Left lung (tissue), 10 donors: ENCODE results near the gene ERCC2. TPM values are rescaled to one million over a fixed set of nuclear protein-coding genes. Genes with fewer than 3 reads are reported as not detected.

Source experiments
- ATAC-seq: fragments of 200-7000 bp; cut with Tn5 transposase; one replicate; pipeline ENCODE4 v1.9.1; 2020; ENCODE audit warnings: moderate library complexity
- DNase-seq, 4 donors: peaks; one replicate each; pipeline ENCODE4 v3.0.0-alpha.2; 2013 to 2020
- H3K27ac ChIP-seq, 2 donors: fragments of 200-600 bp; sonication (generic) in 1 of 2; one replicate each; pipeline versions ENCODE4 v1.5.0 to v1.8.0; 2020 to 2021
- H3K27me3 ChIP-seq, 2 donors: fragments of 200-600 bp; sonication (generic) in 1 of 2; one replicate each; pipeline versions ENCODE4 v1.5.0 to v1.8.0; 2020 to 2021
- H3K36me3 ChIP-seq, 2 donors: fragments of 200-600 bp; sonication (generic) in 1 of 2; one replicate each; pipeline versions ENCODE4 v1.5.0 to v1.8.0; 2020 to 2021
- H3K4me1 ChIP-seq, 2 donors: fragments of 200-600 bp; one replicate each; pipeline ENCODE4 v1.8.0; 2021
- H3K4me3 ChIP-seq, 2 donors: fragments of 200-600 bp; sonication (generic) in 1 of 2; one replicate each; pipeline versions ENCODE4 v1.5.0 to v1.8.0; 2020 to 2021; ENCODE audit warnings: mild to moderate bottlenecking in 1 of 2
- H3K9me3 ChIP-seq, 2 donors: fragments of 200-600 bp; sonication (generic) in 1 of 2; one replicate each; pipeline versions ENCODE4 v1.5.0 to v1.8.0; 2020 to 2021
- intact Hi-C, 2 donors: fragments of 100-400 bp; cut with DNase I; formaldehyde crosslinking; loops; one replicate each; pipeline versions ENCODE4 v1.11.2 to v1.14.2; 2022
- polyA plus RNA-seq, 6 donors: library from polyadenylated mRNA; unstranded; fragments of 120-200 nt; gene quantifications; one replicate each; pipeline ENCODE4 v1.2.1, GENCODE V29; 2013; ENCODE audit not compliant: insufficient read length in 6 of 6
- total RNA-seq, 2 donors: library from RNA; stranded (reverse); fragmentation: NEBNext Ultra II Directional; extraction: Animal tissue kit (Norgen Biotek cat#: 25700); gene quantifications; one replicate each; pipeline ENCODE4 v1.2.1, GENCODE V29; 2021
- TF ChIP-seq, protein P1 (sequence below), 2 donors: fragments of 200-600 bp; sonication (generic) in 1 of 2; IDR thresholded peaks; one replicate each; pipeline versions ENCODE4 v1.5.0 to v1.8.0; 2021; ENCODE audit warnings: antibody characterized with exemption in 2 of 2
- donor health status: DM: no; HTN: yes; CAD: no.
- donor health status: DM: no; HTN: no; CAD: no.

Gene ERCC2
- total and polyA plus RNA-seq, 8 donors = 21.2 to 36.7 (median 31.3) TPM

GRCh38 chr19:45347570-45348366, 22.6 kb downstream of the ERCC2 start:
- Histone ChIP-seq H3K27ac (no peak overlapping the region), H3K9me3 (no peaks in the 10 kb centered on the region), H3K4me1 (no peaks in the 10 kb centered on the region), H3K36me3 (peaks cover 0 to 25% of the 10 kb centered on the region in 2 donors), H3K4me3 (no peak overlapping the region), H3K27me3 (peaks cover 0 to 46% of the 10 kb centered on the region in 2 donors)
- ATAC-seq = no peak
- no peak for DNase-seq
- intact Hi-C loops = no loop called here
- TF ChIP-seq, protein P1, sequence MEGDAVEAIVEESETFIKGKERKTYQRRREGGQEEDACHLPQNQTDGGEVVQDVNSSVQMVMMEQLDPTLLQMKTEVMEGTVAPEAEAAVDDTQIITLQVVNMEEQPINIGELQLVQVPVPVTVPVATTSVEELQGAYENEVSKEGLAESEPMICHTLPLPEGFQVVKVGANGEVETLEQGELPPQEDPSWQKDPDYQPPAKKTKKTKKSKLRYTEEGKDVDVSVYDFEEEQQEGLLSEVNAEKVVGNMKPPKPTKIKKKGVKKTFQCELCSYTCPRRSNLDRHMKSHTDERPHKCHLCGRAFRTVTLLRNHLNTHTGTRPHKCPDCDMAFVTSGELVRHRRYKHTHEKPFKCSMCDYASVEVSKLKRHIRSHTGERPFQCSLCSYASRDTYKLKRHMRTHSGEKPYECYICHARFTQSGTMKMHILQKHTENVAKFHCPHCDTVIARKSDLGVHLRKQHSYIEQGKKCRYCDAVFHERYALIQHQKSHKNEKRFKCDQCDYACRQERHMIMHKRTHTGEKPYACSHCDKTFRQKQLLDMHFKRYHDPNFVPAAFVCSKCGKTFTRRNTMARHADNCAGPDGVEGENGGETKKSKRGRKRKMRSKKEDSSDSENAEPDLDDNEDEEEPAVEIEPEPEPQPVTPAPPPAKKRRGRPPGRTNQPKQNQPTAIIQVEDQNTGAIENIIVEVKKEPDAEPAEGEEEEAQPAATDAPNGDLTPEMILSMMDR (IDR thresholded peaks at IDR 0.05) = no peak

DNA sequence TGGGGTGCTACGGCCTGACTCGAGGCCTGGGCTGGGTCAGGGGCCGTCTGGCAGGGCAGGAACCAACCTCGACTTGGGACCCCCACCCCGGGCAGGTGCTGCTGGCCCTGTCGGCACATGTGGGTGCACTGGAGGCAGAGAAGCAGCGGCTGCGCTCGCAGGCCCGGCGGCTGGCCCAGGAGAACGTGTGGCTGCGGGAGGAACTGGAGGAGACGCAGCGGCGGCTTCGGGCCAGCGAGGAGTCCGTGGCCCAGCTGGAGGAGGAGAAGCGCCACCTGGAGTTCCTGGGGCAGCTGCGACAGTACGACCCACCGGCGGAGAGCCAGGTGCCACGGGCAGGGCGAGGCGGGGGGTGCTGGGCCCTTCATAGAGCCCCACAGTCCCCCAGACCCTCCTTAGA, 23.9 kb downstream of the ERCC2 start:
- no peak overlapping the region for H3K4me3 ChIP-seq
- no peaks in the 10 kb centered on the region for H3K4me1 ChIP-seq
- H3K27ac ChIP-seq = no peak overlapping the region
- DNase-seq = no peak
- peaks cover 0 to 12% of the 10 kb centered on the region in 2 donors for H3K36me3 ChIP-seq
- peaks cover 0 to 60% of the 10 kb centered on the region in 2 donors for H3K27me3 ChIP-seq
- ATAC-seq = no peak
- H3K9me3 ChIP-seq = no peaks in the 10 kb centered on the region
- intact Hi-C loops = no loop called here
- TF ChIP-seq, protein P1 (IDR thresholded peaks at IDR 0.05) = no peak

DNA sequence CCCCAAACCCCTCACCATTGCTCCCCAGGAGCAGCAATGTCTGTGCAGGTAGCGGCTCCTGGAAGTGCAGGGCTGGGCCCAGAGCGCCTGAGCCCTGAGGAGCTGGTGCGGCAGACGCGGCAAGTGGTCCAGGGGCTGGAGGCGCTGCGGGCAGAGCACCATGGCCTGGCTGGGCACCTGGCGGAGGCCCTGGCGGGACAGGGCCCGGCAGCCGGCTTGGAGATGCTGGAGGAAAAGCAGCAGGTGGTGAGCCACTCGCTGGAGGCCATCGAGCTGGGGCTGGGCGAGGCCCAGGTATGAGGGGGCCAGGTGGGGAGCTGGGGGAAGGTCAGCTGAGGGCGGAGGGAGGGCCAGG, 24.9 kb downstream of the ERCC2 start:
- no peak overlapping the region for H3K4me3 ChIP-seq
- H3K9me3 ChIP-seq = no peaks in the 10 kb centered on the region
- peaks cover 0 to 2% of the 10 kb centered on the region in 2 donors for H3K36me3 ChIP-seq
- H3K27ac ChIP-seq = no peak overlapping the region
- ATAC-seq (no peak), DNase-seq (no peak)
- H3K4me1 ChIP-seq = peaks cover 0 to 3% of the 10 kb centered on the region in 2 donors
- TF ChIP-seq, protein P1 (IDR thresholded peaks at IDR 0.05) = no peak
- intact Hi-C loops = no loop called here
- H3K27me3 ChIP-seq = peaks cover 5 to 69% of the 10 kb centered on the region in 2 donors

DNA sequence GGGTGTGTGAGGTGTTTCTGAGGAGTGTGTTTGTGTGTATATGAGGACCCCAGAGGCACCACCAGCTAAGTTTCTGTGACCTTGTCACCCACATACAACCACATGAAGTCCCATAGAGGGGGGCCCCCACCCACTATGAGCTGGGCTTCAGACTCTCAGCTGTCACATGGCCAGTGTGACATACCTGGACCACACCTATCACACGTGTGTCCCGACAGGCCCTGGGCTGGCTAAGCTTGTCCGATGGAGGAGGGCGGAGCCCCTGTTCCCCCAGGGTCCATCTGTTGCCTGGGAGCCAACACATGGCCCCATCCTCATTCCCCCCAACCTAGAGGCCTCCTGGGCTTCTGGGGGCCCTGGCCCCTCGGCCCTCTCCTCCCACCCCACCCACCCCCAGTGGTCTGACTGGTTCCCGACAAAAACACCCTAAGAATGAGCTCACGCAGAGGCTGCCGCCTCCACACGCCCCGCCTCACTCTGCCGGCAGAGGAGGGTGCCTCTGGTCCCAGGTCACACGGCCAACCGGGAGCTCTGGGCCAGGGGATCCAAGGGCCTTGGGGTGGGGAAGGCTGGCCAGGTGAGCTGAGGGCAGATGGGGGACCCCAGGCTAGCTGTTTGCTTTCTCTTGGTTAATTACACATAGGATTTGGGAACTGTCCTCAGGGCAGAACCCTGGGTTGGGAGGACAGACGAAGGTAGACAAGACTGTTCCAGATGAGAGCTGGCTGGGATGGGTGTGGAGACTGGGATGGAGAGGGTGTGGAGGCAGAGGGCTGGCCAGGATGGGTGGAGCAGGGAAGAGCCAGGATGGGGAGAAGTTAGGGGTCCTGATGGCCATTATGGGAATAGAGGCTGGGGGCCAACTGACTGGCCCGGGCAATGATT, 25.5 kb downstream of the ERCC2 start:
- TF ChIP-seq, protein P1 (IDR thresholded peaks at IDR 0.05) = no peak
- DNase-seq = peak in 1 of 4 donors; percentile 33
- no peak overlapping the region for H3K27ac ChIP-seq

DNA sequence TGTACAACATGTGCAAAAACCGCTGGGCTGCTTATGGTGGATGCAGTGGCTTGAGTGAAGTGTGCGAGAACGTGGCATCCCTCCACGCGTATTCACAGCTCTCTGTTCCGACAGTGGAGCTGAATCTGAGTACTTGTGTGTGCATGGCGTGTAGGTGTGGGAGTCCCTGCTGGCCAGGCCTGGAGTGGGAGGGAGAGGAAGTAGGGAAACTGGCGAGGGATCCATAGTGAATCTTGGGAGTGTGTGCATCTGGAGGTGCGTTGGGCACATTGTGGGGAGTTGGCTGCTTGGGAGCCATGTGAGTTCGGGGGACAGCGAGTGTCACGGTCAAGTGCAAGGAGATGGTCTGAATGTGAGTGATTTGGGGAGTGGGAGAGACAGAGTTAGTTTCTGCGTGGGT, 27.5 kb downstream of the ERCC2 start:
- Histone ChIP-seq H3K36me3 (no peaks in the 10 kb centered on the region), H3K9me3 (no peaks in the 10 kb centered on the region), H3K4me1 (peaks cover 5 to 7% of the 10 kb centered on the region in 2 donors), H3K4me3 (no peak overlapping the region), H3K27me3 (peaks cover 6 to 81% of the 10 kb centered on the region in 2 donors), H3K27ac (no peak overlapping the region)
- TF ChIP-seq, protein P1 (IDR thresholded peaks at IDR 0.05) = no peak
- ATAC-seq (no peak), DNase-seq (no peak)
- intact Hi-C loops = no loop called here

More for the DNA sequence above, 25.5 kb downstream of the ERCC2 start:
- no peaks in the 10 kb centered on the region for H3K9me3 ChIP-seq
- H3K27me3 ChIP-seq = peaks cover 6 to 75% of the 10 kb centered on the region in 2 donors
- H3K4me3 ChIP-seq = no peak overlapping the region
- no peaks in the 10 kb centered on the region for H3K36me3 ChIP-seq
- intact Hi-C loops = no loop called here
- no peak for ATAC-seq
- peaks cover 0 to 7% of the 10 kb centered on the region in 2 donors for H3K4me1 ChIP-seq
